Choroid plexus epithelial cell (primary cell): ENCODE data around the gene ENO3.
A peak's percentile ranks its signal among the peaks of the same experiment; 100 is the strongest.
"Not testable (repeated sequence)": the region's sequence is repeated elsewhere in the genome, so short reads cannot be mapped to it uniquely, and the experiment has no call there.

Experiments
- DNase-seq: peaks from one replicate; pipeline ENCODE4 v3.0.0-alpha.2; 2010; ENCODE audit warnings: low read depth
- H3K4me3 ChIP-seq: 2 replicates; pipeline ENCODE4 v1.5.1; 2011; ENCODE audit warnings: low read depth, mild to moderate bottlenecking, control low read depth, low read length, moderate library complexity
- TF ChIP-seq, protein P1 (sequence below): conservative IDR thresholded peaks from 2 replicates; pipeline ENCODE4 v1.5.1; 2011; ENCODE audit warnings: low read depth, mild to moderate bottlenecking, control low read depth, inconsistent platforms, low read length, moderate library complexity

Gene ENO3

DNA sequence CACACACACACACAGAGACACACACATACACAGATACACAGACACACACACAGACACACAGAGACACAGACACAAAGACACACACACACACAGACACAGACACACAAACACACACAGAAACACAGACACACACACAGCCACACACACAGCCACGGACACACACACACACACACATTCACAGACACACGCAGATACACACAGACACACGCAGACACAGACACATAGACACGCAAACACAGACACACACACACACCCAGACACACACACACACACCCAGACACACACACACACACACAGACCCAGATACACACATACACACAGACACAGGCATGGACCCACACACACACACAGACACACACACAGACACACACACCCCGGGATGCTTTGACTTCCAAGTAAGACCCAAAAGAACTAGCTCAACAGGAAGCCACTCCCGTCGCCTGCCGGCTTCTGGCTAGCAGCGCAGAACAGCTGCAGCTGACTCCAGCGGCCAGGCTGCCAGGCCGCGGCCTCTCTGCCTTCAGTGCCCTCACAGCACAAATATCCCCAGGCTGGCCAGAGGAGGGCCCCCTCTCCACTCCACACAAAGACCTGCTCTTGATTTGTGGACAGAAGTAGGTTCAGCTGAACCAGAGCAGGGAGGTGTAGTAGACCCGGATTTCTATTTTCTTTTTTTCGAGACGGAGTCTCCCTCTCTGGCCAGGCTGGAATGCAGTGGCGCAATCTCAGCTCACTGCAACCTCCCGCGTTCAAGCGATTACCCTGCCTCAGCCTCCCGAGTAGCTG, 42.0 kb upstream of the ENO3 start:
- DNase-seq = peak; percentile 98
- TF ChIP-seq, protein P1, sequence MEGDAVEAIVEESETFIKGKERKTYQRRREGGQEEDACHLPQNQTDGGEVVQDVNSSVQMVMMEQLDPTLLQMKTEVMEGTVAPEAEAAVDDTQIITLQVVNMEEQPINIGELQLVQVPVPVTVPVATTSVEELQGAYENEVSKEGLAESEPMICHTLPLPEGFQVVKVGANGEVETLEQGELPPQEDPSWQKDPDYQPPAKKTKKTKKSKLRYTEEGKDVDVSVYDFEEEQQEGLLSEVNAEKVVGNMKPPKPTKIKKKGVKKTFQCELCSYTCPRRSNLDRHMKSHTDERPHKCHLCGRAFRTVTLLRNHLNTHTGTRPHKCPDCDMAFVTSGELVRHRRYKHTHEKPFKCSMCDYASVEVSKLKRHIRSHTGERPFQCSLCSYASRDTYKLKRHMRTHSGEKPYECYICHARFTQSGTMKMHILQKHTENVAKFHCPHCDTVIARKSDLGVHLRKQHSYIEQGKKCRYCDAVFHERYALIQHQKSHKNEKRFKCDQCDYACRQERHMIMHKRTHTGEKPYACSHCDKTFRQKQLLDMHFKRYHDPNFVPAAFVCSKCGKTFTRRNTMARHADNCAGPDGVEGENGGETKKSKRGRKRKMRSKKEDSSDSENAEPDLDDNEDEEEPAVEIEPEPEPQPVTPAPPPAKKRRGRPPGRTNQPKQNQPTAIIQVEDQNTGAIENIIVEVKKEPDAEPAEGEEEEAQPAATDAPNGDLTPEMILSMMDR = peak; percentile 86
- H3K4me3 ChIP-seq = no peak overlapping the region

DNA sequence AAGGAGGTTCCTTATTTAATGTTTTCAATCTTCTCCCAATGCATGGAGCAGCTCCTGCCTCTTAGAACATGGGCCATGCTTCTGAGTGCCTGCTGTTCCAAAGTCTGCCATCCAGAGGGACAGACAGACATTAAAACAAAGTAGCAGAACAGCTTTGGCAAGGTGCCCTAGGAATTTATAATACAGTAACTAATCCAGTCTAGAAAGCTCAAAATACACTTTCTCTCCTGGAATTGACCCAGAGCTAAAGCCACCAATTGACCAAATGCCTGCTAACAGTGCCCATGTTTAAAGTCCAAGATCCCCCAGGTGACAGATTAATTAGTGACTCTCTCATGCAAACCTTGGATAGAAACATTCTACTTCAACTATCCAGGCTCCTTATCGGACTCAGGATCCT, 36.9 kb upstream of the ENO3 start:
- DNase-seq = peak; percentile 27
- H3K4me3 ChIP-seq = no peak overlapping the region
- TF ChIP-seq, protein P1 = no peak

DNA sequence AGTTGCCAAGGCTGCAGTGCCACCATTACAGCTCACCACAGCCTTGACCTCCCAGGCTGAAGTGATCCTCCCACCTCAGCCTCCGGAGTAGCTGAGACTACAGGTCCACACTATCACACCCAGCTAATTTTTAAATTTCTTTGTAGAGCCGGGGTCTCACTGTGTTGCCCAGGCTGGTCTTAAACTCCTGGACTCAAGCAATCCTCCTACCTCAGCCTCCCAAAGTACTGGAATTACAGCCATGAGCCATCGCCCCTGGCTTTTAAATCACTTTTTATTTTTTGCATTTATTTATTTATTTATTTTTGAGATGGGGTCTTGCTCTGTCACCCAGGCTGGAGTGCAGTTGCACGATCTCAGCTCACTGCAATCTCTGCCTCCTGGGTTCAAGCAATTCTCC, 36.4 kb upstream of the ENO3 start:
- DNase-seq, H3K4me3 ChIP-seq: not testable (repeated sequence)

DNA sequence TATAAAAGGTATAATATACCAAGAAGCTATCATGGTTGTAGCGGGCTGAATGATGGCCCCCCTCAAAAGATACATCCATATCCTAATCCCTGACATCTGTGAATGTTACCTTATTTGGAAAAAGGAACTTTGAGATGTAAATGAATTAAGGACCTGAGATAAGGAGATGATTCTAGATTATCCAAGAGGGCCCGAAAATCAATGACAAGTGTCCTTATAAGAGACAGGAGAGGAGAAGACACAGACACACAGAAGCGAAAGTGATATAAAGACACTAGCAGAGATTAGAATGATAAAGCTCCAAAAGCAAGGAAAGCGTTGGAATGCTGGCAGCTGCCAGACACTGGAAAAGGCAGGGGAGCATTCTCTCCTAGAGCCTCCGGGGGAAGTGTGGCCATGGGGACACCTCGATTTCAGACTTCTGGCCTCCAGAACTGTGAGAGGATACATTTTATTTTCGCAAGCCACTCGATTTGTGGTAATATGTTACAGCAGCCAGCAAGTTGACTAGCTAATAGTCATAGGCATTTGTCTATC, 31.3 kb upstream of the ENO3 start:
- TF ChIP-seq, protein P1 = no peak
- no peak overlapping the region for H3K4me3 ChIP-seq
- no peak for DNase-seq

DNA sequence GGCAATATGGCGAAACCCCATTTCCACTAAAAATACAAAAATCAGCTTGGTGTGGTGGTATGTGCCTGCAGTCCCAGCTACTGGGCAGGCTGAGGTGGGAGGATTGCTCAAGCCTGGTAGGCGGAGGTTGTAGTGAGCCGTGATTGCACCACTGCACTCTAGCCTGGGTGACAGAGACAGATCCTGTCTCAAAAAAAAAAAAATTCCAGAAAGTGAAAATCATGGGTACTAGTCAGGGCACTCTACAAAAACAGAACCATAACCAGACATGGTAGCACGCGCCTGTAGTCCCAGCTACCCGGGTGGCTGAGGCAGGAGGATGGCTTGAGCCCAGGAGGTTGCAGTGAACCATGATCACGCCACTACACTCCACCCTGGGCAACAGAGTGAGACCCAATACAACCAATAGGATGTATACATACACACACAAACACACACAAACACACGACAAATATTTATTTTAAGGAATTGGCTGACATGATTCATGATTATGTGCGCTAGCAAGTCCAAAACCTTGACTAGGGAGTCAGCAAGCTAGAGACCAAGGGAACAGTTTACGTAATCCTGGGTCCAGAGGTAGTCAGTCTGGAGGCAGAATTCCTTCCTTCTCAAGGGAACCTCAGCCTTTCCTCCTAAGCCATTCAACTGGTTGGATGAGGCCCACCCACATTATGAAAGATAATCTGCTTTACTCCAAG, 30.4 kb upstream of the ENO3 start:
- peak; percentile 52 for DNase-seq
- no peak overlapping the region for H3K4me3 ChIP-seq
- TF ChIP-seq, protein P1 = no peak

DNA sequence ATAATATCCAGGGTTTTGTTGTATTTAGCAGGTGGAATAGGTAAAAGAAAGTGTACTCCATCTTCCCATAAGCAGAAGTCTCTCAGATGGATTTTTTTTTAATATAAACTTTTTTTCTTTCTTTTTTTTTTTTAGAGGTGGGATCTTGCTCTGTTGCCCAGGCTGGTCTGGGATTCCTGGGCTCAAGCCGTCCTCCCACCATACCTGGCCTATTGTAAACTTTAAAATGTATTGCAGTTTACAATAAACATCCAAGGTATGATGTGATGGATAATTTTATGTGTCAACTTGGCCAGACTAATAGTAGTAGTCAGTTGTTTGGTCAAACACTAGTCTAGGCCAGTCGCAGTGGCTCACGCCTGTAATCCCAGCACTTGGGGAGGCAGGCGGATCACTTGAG, 29.6 kb upstream of the ENO3 start:
- TF ChIP-seq, protein P1 = no peak
- no peak overlapping the region for H3K4me3 ChIP-seq
- DNase-seq = no peak

DNA sequence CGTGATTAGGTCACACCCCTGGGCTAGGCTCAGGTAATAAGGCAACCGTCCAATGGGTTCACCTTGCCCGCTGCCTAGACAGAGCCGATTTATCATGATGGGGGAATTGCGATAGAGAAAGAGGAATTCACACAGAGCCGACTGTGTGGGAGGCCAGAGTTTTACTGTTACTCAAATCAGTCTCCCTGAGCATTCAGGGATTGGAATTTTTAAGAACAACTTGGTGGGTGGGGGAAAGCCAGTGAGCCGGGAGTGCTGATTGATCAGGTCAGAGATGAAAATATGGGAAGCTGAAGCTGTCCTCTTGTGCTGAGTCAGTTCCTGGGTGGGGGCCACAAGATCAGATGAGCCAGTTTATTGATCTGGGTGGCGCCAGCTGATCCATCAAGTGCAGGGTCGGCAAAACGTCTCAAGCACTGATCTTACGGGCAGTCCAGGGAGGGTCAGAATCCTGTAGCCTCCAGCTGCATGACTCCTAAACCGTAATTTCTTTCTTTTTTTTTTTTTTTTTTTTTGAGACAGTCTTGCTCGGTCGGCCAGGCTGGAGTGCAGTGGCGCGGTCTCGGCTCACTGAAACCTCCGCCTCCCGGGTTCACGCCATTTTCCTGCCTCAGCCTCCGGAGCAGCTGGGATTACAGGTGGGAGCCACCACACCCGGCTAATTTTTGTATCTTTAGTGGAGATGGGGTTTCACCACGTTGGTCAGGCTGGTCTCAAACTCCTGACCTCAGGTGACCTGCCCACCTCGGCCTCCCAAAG, 24.2 kb upstream of the ENO3 start:
- not testable (repeated sequence) for H3K4me3 ChIP-seq, DNase-seq
